ENCODE data around the gene ACD. TPM values are rescaled to one million over a fixed set of nuclear protein-coding genes. Genes with fewer than 3 reads are reported as not detected.

ACD gene
- total and polyA plus RNA-seq, 2 of the 4 experiments (the other 2 are of a cell fraction): 15.6 to 31.1 TPM

DNA sequence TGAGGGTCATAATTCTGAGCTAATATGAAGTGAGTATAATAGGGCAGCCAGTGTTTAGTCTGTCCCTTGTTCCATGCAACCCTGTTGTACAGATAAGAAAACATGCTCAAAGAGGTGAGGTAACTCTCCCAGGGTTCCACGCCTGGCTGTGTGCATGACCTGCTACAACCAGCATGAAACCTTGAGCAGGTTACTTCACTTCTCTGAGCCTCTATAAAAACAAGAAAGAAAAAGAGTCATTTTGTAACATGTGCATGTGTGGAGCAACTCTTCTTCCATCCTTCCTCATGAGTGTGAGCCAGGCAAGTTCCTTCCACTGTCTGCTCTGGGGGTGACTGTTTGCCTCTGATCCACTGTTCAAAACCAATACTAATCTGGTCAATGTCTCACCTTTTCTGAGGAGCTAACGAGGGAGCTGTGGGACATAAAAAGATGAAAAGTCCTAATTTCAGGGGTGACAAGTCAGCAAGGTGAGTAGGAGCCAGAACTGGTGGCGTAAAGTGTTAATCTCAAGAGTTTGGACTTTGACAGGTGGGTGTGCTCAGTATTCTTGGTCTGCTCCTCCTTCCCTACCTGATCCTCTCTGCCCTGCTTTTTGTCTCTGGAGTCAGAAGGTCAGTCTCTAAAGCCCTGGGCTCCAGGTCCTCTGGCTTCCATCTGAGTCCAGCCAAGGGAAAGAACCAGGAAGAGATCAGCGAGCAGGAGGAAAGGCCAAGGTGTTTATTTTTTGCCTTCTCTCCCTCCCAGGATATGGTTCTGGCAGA, 37.5 kb upstream of the ACD start:
- H3K27ac ChIP-seq (ENCODE audit: insufficient read depth, low read length): no peak overlapping the region
- H3K4me1 ChIP-seq (ENCODE audit: control insufficient read depth, insufficient read depth, low read length): no peaks in the 10 kb centered on the region
- H2AK9ac ChIP-seq (replicated peaks; ENCODE audit: low read depth, low read length, poor library complexity): no peak overlapping the region
- no peak overlapping the region for H2AK5ac ChIP-seq (ENCODE audit: low read depth, low read length)
- H3K4me3 ChIP-seq (ENCODE audit: insufficient read depth, low read depth, low read length): no peak overlapping the region
- no CpG with 5 or more reads among the region's 4 CpGs for WGBS, 2 experiments (ENCODE audit: extremely low coverage in 2 of 2, insufficient read length in 1 of 2)
- CTCF ChIA-PET: no interaction called here
- H3K4ac ChIP-seq (ENCODE audit: low read depth, low read length): no peak overlapping the region
- in situ Hi-C loops (cut with MboI; ENCODE audit: low sequenced_read_pairs): no loop called here
- H3K27me3 ChIP-seq (ENCODE audit: control insufficient read depth, insufficient read depth, low read length): no peaks in the 10 kb centered on the region
- TF ChIP-seq, protein P1, sequence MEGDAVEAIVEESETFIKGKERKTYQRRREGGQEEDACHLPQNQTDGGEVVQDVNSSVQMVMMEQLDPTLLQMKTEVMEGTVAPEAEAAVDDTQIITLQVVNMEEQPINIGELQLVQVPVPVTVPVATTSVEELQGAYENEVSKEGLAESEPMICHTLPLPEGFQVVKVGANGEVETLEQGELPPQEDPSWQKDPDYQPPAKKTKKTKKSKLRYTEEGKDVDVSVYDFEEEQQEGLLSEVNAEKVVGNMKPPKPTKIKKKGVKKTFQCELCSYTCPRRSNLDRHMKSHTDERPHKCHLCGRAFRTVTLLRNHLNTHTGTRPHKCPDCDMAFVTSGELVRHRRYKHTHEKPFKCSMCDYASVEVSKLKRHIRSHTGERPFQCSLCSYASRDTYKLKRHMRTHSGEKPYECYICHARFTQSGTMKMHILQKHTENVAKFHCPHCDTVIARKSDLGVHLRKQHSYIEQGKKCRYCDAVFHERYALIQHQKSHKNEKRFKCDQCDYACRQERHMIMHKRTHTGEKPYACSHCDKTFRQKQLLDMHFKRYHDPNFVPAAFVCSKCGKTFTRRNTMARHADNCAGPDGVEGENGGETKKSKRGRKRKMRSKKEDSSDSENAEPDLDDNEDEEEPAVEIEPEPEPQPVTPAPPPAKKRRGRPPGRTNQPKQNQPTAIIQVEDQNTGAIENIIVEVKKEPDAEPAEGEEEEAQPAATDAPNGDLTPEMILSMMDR (conservative IDR thresholded peaks at IDR 0.05; ENCODE audit: low read depth, low read length): no peak
- no peak for TF ChIP-seq NFE2L2 (IDR thresholded peaks at IDR 0.05; ENCODE audit: low read depth, low read length)
- TF ChIP-seq BHLHE40 (IDR thresholded peaks at IDR 0.05; ENCODE audit: low read depth, low read length): no peak
- no peak for TF ChIP-seq POLR2A (IDR thresholded peaks at IDR 0.05; ENCODE audit: low read depth, low read length)
- no peak for TF ChIP-seq CHD1 (IDR thresholded peaks at IDR 0.05; ENCODE audit: low read depth, low read length)
- TF ChIP-seq RFX5 (IDR thresholded peaks at IDR 0.05; ENCODE audit: low read depth, low read length): no peak
- TF ChIP-seq SMC3 (IDR thresholded peaks at IDR 0.05; ENCODE audit: low read depth, low read length): no peak
- TF ChIP-seq CEBPB (IDR thresholded peaks at IDR 0.05; ENCODE audit: low read depth, low read length): no peak
- no peak for TF ChIP-seq RAD21 (IDR thresholded peaks at IDR 0.05; ENCODE audit: low read length)
- TF ChIP-seq FOS (IDR thresholded peaks at IDR 0.05; ENCODE audit: low read depth, low read length): no peak
- TF ChIP-seq MAZ (IDR thresholded peaks at IDR 0.05; ENCODE audit: borderline replicate concordance, low read depth, low read length): no peak
- TF ChIP-seq, protein P2, sequence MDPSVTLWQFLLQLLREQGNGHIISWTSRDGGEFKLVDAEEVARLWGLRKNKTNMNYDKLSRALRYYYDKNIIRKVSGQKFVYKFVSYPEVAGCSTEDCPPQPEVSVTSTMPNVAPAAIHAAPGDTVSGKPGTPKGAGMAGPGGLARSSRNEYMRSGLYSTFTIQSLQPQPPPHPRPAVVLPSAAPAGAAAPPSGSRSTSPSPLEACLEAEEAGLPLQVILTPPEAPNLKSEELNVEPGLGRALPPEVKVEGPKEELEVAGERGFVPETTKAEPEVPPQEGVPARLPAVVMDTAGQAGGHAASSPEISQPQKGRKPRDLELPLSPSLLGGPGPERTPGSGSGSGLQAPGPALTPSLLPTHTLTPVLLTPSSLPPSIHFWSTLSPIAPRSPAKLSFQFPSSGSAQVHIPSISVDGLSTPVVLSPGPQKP (IDR thresholded peaks at IDR 0.05; ENCODE audit: borderline replicate concordance, low read depth, low read length): no peak
- TF ChIP-seq RCOR1 (IDR thresholded peaks at IDR 0.05; ENCODE audit: insufficient replicate concordance, low read length): no peak
- no peak for TF ChIP-seq MXI1 (IDR thresholded peaks at IDR 0.05; ENCODE audit: borderline replicate concordance, low read depth, low read length)
- no peak for TF ChIP-seq MAFK (IDR thresholded peaks at IDR 0.05; ENCODE audit: low read depth, low read length)
- TF ChIP-seq, protein P3, sequence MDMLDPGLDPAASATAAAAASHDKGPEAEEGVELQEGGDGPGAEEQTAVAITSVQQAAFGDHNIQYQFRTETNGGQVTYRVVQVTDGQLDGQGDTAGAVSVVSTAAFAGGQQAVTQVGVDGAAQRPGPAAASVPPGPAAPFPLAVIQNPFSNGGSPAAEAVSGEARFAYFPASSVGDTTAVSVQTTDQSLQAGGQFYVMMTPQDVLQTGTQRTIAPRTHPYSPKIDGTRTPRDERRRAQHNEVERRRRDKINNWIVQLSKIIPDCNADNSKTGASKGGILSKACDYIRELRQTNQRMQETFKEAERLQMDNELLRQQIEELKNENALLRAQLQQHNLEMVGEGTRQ (IDR thresholded peaks at IDR 0.05; ENCODE audit: low read depth, low read length): no peak
- H3K23ac ChIP-seq (ENCODE audit: low read depth, low read length): no peak overlapping the region
- H3K9me3 ChIP-seq (ENCODE audit: control insufficient read depth, insufficient read depth, low read length): no peaks in the 10 kb centered on the region
- no TSS peak for BruUV-seq (replicated peaks)
- no peak overlapping the region for H3K4me2 ChIP-seq (ENCODE audit: low read depth, low read length)
- H2AFZ ChIP-seq (replicated peaks; ENCODE audit: low read length, poor library complexity): no peak overlapping the region
- no peak for ATAC-seq (ENCODE audit: low read depth)
- no peak overlapping the region for H3K18ac ChIP-seq (ENCODE audit: low read depth, low read length)
- intact Hi-C loops (cut with micrococcal nuclease): no loop called here
- peaks cover 9% of the 10 kb centered on the region; the same call in 1 of the 2 replicates for H3K9me1 ChIP-seq (ENCODE audit: insufficient read depth, low read length)
- no peak overlapping the region for H4K5ac ChIP-seq (ENCODE audit: low read depth, low read length)
- H3K36me3 ChIP-seq (ENCODE audit: control insufficient read depth, insufficient read depth, low read length): no peaks in the 10 kb centered on the region
- no peak for DNase-seq
- no peak overlapping the region for H2BK20ac ChIP-seq (ENCODE audit: low read depth, low read length)
- no peak overlapping the region for H4K91ac ChIP-seq (ENCODE audit: insufficient read depth, low read depth, low read length)
- no peak overlapping the region for H2BK120ac ChIP-seq (ENCODE audit: low read depth, low read length)
- no peak overlapping the region for H4K8ac ChIP-seq (ENCODE audit: low read depth in 2 of 2, low read length in 2 of 2)
- POLR2A ChIA-PET (ENCODE audit: unreplicated experiment): no interaction called here
- H4K20me1 ChIP-seq (ENCODE audit: insufficient read depth, low read length): peaks cover 12% of the 10 kb centered on the region; the same call in 1 of the 2 replicates
- no peak overlapping the region for H2BK5ac ChIP-seq (ENCODE audit: low read depth, low read length, poor library complexity, severe bottlenecking)
- no peak overlapping the region for H3K56ac ChIP-seq (ENCODE audit: extremely low read depth, insufficient read depth, low read length)
- H2BK15ac ChIP-seq (ENCODE audit: low read depth, low read length): no peak overlapping the region
- dilution Hi-C loops (cut with HindIII; ENCODE audit: low sequenced_read_pairs, unreplicated experiment): no loop called here
- peaks cover 8 to 50% of the 10 kb centered on the region in 2 experiments for H3K79me1 ChIP-seq (ENCODE audit: low read depth in 1 of 2, low read length in 2 of 2)
- no peak overlapping the region for H3K9ac ChIP-seq (ENCODE audit: low read depth, low read length)
- H3K14ac ChIP-seq (replicated peaks; ENCODE audit: low read depth, low read length): no peak overlapping the region

All from IMR-90 (cell line).